Activated naive CD8-positive, alpha-beta T cell treated with anti-CD3 and anti-CD28 coated beads, Interleukin-2, amount 10 ng/mL, durations not matched to agents 7 days and 5 days (primary cell): Measurements from ENCODE around the gene SSX4B. TPM values are rescaled to one million over a fixed set of nuclear protein-coding genes. Genes with fewer than 3 reads are reported as not detected.
A peak's percentile ranks its signal among the peaks of the same experiment; 100 is the strongest.
"Not testable (repeated sequence)": the region's sequence is repeated elsewhere in the genome, so short reads cannot be mapped to it uniquely, and the experiment has no call there.

Experiments
- ATAC-seq: fragments of 150-1000 bp; cut with Tn5 transposase; one replicate; pipeline ENCODE4 v1.10.0; 2021; ENCODE audit warnings: low read depth, moderate library complexity
- POLR2A ChIA-PET: fragments of 350-600 bp; sonication (Branson Sonifier 250); formaldehyde crosslinking; loops from one replicate; lab custom pipeline; 2021; ENCODE audit warnings: antibody characterized with exemption; lab: Charles Lee
- DNase-seq: peaks from one replicate; pipeline ENCODE4 v3.0.0; 2021
- H3K27ac Mint-ChIP-seq: one replicate; pipeline ENCODE4 v1.8.0; 2022; ENCODE audit warnings: mild to moderate bottlenecking, mixed read lengths
- H3K27me3 Mint-ChIP-seq: one replicate; pipeline ENCODE4 v1.8.0; 2022; ENCODE audit warnings: mild to moderate bottlenecking, moderate library complexity, mixed read lengths
- H3K36me3 Mint-ChIP-seq: one replicate; pipeline ENCODE4 v1.8.0; 2021; ENCODE audit warnings: mild to moderate bottlenecking, mixed read lengths
- H3K4me1 Mint-ChIP-seq: one replicate; pipeline ENCODE4 v1.8.0; 2021; ENCODE audit warnings: mixed read lengths
- H3K4me3 Mint-ChIP-seq: one replicate; pipeline ENCODE4 v1.8.0; 2022; ENCODE audit warnings: mild to moderate bottlenecking, moderate library complexity, mixed read lengths
- H3K9me3 Mint-ChIP-seq: one replicate; pipeline ENCODE4 v1.8.0; 2021; ENCODE audit warnings: mixed read lengths
- total RNA-seq, 2 experiments: library from RNA; stranded (reverse); gene quantifications; one replicate each; pipeline ENCODE4 v1.2.3, GENCODE V29; 2021

The SSX4B gene
- total RNA-seq = not detected

GRCh38 chrX:48411860-48412259 is at the start of gene SSX4B:
Gene SSX4B (minus strand): TSS chrX:48411960. CDS start chrX:48411372, 588 bp downstream.
- DNase-seq, H3K27me3 Mint-ChIP-seq, POLR2A ChIA-PET, ATAC-seq, H3K9me3 Mint-ChIP-seq, H3K4me3 Mint-ChIP-seq, H3K36me3 Mint-ChIP-seq, H3K27ac Mint-ChIP-seq, H3K4me1 Mint-ChIP-seq: not testable (repeated sequence)

GRCh38 chrX:48460606-48461005 is 48.8 kb upstream of the SSX4B start:
- no peak overlapping the region for H3K4me3 Mint-ChIP-seq
- H3K27me3 Mint-ChIP-seq = no peaks in the 10 kb centered on the region
- POLR2A ChIA-PET = interaction anchor here (0.5 kb wide), 1 partner anchor 55 kb away, joined by 3 read pairs; no protein-coding TSS in a partner anchor
- peaks cover 21% of the 10 kb centered on the region for H3K4me1 Mint-ChIP-seq
- H3K27ac Mint-ChIP-seq = no peak overlapping the region
- H3K36me3 Mint-ChIP-seq = peaks cover 33% of the 10 kb centered on the region
- DNase-seq (no peak), ATAC-seq (no peak)
- H3K9me3 Mint-ChIP-seq = no peaks in the 10 kb centered on the region

GRCh38 chrX:48460031-48460430 is 48.3 kb upstream of the SSX4B start:
- no peak overlapping the region for H3K4me3 Mint-ChIP-seq
- no peaks in the 10 kb centered on the region for H3K9me3 Mint-ChIP-seq
- H3K4me1 Mint-ChIP-seq = peaks cover 15% of the 10 kb centered on the region
- DNase-seq (no peak), ATAC-seq (no peak)
- H3K27me3 Mint-ChIP-seq = no peaks in the 10 kb centered on the region
- POLR2A ChIA-PET = no interaction called here
- H3K36me3 Mint-ChIP-seq = peaks cover 28% of the 10 kb centered on the region
- no peak overlapping the region for H3K27ac Mint-ChIP-seq

GRCh38 chrX:48459483-48459882 is 47.7 kb upstream of the SSX4B start:
- DNase-seq (no peak), ATAC-seq (no peak)
- POLR2A ChIA-PET = no interaction called here
- Mint-ChIP-seq H3K36me3 (peaks cover 24% of the 10 kb centered on the region), H3K27ac (peak overlapping the region; percentile 58), H3K27me3 (no peaks in the 10 kb centered on the region), H3K4me3 (no peak overlapping the region), H3K4me1 (peaks cover 14% of the 10 kb centered on the region), H3K9me3 (no peaks in the 10 kb centered on the region)

- POLR2A ChIA-PET = no interaction called here
- DNase-seq = no peak
- no peak overlapping the region for H3K4me3 Mint-ChIP-seq
- H3K27me3 Mint-ChIP-seq = no peaks in the 10 kb centered on the region
- peaks cover 7% of the 10 kb centered on the region for H3K4me1 Mint-ChIP-seq
- no peak for ATAC-seq
- peaks cover 23% of the 10 kb centered on the region for H3K36me3 Mint-ChIP-seq
- no peaks in the 10 kb centered on the region for H3K9me3 Mint-ChIP-seq
- no peak overlapping the region for H3K27ac Mint-ChIP-seq
These were observed 47.0 kb upstream of the SSX4B start for GRCh38 chrX:48458711-48459110.

GRCh38 chrX:48456628-48457331 is 45.0 kb upstream of the SSX4B start:
- peaks cover 18% of the 10 kb centered on the region for H3K36me3 Mint-ChIP-seq
- no peak for ATAC-seq
- H3K27me3 Mint-ChIP-seq = no peaks in the 10 kb centered on the region
- POLR2A ChIA-PET = no interaction called here
- H3K4me1 Mint-ChIP-seq = peaks cover 3% of the 10 kb centered on the region
- no peak overlapping the region for H3K4me3 Mint-ChIP-seq
- H3K27ac Mint-ChIP-seq = peak overlapping the region; percentile 32
- no peak for DNase-seq
- no peaks in the 10 kb centered on the region for H3K9me3 Mint-ChIP-seq

- no peak overlapping the region for H3K4me3 Mint-ChIP-seq
- no peaks in the 10 kb centered on the region for H3K4me1 Mint-ChIP-seq
- no peaks in the 10 kb centered on the region for H3K36me3 Mint-ChIP-seq
- POLR2A ChIA-PET = no interaction called here
- no peak for DNase-seq
- no peaks in the 10 kb centered on the region for H3K9me3 Mint-ChIP-seq
- no peaks in the 10 kb centered on the region for H3K27me3 Mint-ChIP-seq
- no peak overlapping the region for H3K27ac Mint-ChIP-seq
- ATAC-seq = no peak
These were observed 39.9 kb upstream of the SSX4B start for GRCh38 chrX:48451708-48452107.

GRCh38 chrX:48450076-48450475 is 38.3 kb upstream of the SSX4B start:
- ATAC-seq = no peak
- H3K27me3 Mint-ChIP-seq = no peaks in the 10 kb centered on the region
- H3K4me1 Mint-ChIP-seq = no peaks in the 10 kb centered on the region
- no peak overlapping the region for H3K27ac Mint-ChIP-seq
- no peaks in the 10 kb centered on the region for H3K9me3 Mint-ChIP-seq
- no peaks in the 10 kb centered on the region for H3K36me3 Mint-ChIP-seq
- H3K4me3 Mint-ChIP-seq = no peak overlapping the region
- no peak for DNase-seq
- POLR2A ChIA-PET = no interaction called here

GRCh38 chrX:48447201-48447600 is 35.4 kb upstream of the SSX4B start:
- H3K27me3 Mint-ChIP-seq, POLR2A ChIA-PET, H3K4me3 Mint-ChIP-seq, DNase-seq, H3K4me1 Mint-ChIP-seq, H3K9me3 Mint-ChIP-seq, H3K36me3 Mint-ChIP-seq, H3K27ac Mint-ChIP-seq, ATAC-seq: not testable (repeated sequence)

- H3K4me1 Mint-ChIP-seq, H3K36me3 Mint-ChIP-seq, H3K27ac Mint-ChIP-seq, H3K27me3 Mint-ChIP-seq, H3K9me3 Mint-ChIP-seq, ATAC-seq, H3K4me3 Mint-ChIP-seq, POLR2A ChIA-PET: not testable (repeated sequence)
- DNase-seq = peak; percentile 30
These were observed 22.0 kb upstream of the SSX4B start for GRCh38 chrX:48433713-48434112.

GRCh38 chrX:48430166-48430565 is 18.4 kb upstream of the SSX4B start:
- H3K27me3 Mint-ChIP-seq, POLR2A ChIA-PET, H3K4me3 Mint-ChIP-seq, ATAC-seq, H3K36me3 Mint-ChIP-seq, H3K27ac Mint-ChIP-seq, H3K4me1 Mint-ChIP-seq, H3K9me3 Mint-ChIP-seq, DNase-seq: not testable (repeated sequence)

- H3K9me3 Mint-ChIP-seq, H3K4me1 Mint-ChIP-seq, H3K27me3 Mint-ChIP-seq, H3K36me3 Mint-ChIP-seq, ATAC-seq, POLR2A ChIA-PET, DNase-seq, H3K27ac Mint-ChIP-seq, H3K4me3 Mint-ChIP-seq: not testable (repeated sequence)
These were observed 17.8 kb upstream of the SSX4B start for GRCh38 chrX:48429606-48430005.

- H3K27me3 Mint-ChIP-seq, H3K9me3 Mint-ChIP-seq, H3K4me1 Mint-ChIP-seq, POLR2A ChIA-PET, H3K36me3 Mint-ChIP-seq, H3K4me3 Mint-ChIP-seq, H3K27ac Mint-ChIP-seq, ATAC-seq, DNase-seq: not testable (repeated sequence)
These were observed 15.4 kb upstream of the SSX4B start for GRCh38 chrX:48427027-48427716.

GRCh38 chrX:48397825-48398224 is 13.9 kb downstream of the SSX4B start:
- H3K4me1 Mint-ChIP-seq, H3K9me3 Mint-ChIP-seq, POLR2A ChIA-PET, H3K4me3 Mint-ChIP-seq, DNase-seq, ATAC-seq, H3K27ac Mint-ChIP-seq, H3K36me3 Mint-ChIP-seq, H3K27me3 Mint-ChIP-seq: not testable (repeated sequence)
